Measurements from ENCODE around the gene NBEA.

DNA sequence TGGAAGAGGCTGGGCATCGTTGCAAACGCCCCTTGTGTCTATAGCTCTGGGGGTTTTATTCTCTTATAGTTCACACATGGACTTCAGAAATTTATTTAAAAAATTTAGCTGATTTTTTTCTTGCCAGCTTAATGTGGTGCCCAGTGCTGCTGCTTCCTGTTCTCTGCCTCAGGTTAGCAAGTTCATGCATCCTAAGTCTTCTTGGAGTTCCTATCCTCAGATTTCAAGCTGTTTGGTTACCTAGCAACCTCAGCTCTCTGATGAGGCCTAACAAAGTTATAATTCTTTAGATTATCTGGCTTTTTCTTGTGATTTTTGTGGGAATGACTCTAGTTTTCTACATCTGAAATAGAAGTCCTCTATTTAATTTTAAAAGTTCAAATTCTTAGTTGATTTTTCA lies 283.5 kb downstream of the NBEA start:
- no peak for TF ChIP-seq POLR2A (IDR thresholded peaks at IDR 0.05)
- TF ChIP-seq, protein P1, sequence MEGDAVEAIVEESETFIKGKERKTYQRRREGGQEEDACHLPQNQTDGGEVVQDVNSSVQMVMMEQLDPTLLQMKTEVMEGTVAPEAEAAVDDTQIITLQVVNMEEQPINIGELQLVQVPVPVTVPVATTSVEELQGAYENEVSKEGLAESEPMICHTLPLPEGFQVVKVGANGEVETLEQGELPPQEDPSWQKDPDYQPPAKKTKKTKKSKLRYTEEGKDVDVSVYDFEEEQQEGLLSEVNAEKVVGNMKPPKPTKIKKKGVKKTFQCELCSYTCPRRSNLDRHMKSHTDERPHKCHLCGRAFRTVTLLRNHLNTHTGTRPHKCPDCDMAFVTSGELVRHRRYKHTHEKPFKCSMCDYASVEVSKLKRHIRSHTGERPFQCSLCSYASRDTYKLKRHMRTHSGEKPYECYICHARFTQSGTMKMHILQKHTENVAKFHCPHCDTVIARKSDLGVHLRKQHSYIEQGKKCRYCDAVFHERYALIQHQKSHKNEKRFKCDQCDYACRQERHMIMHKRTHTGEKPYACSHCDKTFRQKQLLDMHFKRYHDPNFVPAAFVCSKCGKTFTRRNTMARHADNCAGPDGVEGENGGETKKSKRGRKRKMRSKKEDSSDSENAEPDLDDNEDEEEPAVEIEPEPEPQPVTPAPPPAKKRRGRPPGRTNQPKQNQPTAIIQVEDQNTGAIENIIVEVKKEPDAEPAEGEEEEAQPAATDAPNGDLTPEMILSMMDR (IDR thresholded peaks at IDR 0.05), result no peak

Data from stomach (tissue), 4 donors.